Measurements from ENCODE around the gene R3HDM2. TPM values are rescaled to one million over a fixed set of nuclear protein-coding genes. Genes with fewer than 3 reads are reported as not detected.

The R3HDM2 gene
- total RNA-seq, 2 donors from 2014 or later = 82.7 to 116 TPM

DNA sequence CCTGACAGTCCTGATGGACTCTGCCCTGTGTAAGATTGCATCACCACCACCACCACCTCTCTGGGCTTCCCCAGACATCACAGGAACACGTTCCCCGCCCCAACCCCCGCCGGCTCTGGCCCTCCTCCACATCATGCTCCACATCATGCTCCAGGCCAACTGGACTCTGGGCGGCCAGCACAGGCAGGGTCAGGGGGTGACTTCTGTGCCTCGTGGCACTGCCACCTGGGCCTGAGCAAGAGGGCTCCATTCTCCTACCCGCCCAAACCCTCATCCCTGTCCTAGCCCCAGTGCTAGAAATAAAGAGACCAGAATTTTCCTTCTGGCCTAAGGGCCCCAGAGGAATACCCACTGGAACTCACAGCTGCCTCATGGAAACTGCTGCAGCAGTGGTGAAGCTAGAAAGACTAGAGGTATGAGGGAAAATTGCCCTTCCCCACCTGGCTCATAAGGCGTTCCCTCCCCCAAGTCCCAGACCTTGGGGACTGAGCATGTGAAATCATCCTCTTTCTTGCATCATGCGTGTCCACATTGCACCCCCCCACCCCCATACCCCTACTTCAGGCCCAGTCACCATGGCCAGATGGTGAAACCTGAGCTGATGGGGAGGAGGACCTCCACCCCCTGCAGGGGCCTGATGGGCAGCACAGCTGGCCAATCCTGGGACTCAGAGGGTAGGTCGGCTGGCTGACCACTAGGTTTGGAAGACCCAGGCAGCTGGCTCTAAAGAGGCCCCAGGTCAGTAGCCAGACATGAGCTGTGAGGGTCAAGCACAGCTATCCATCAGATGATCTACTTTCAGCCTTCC, 23.9 kb upstream of the R3HDM2 start, which contains the start of gene INHBE:
Gene INHBE, plus strand, starts transcription at position 742 of the 808 bp plus-strand sequence. CDS start 230 bp downstream, outside the sequence.
- no peaks in the 10 kb centered on the region for H3K9me3 ChIP-seq (ENCODE audit: control insufficient read depth, low read length)
- DNase-seq = peak; percentile 97
- WGBS, 2 experiments (ENCODE audit: insufficient coverage in 1 of 2, insufficient read length in 1 of 2) = 63 to 71% methylated on average over 3 to 10 of the region's 10 CpGs
- H3K4me3 ChIP-seq (ENCODE audit: low read length) = no peak within 1 kb of the TSS
- peak within 1 kb of the TSS; percentile 72 for H3K27ac Mint-ChIP-seq
- TF ChIP-seq, protein P1, sequence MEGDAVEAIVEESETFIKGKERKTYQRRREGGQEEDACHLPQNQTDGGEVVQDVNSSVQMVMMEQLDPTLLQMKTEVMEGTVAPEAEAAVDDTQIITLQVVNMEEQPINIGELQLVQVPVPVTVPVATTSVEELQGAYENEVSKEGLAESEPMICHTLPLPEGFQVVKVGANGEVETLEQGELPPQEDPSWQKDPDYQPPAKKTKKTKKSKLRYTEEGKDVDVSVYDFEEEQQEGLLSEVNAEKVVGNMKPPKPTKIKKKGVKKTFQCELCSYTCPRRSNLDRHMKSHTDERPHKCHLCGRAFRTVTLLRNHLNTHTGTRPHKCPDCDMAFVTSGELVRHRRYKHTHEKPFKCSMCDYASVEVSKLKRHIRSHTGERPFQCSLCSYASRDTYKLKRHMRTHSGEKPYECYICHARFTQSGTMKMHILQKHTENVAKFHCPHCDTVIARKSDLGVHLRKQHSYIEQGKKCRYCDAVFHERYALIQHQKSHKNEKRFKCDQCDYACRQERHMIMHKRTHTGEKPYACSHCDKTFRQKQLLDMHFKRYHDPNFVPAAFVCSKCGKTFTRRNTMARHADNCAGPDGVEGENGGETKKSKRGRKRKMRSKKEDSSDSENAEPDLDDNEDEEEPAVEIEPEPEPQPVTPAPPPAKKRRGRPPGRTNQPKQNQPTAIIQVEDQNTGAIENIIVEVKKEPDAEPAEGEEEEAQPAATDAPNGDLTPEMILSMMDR (conservative IDR thresholded peaks at IDR 0.05) = no peak
- no peaks in the 10 kb centered on the region for H3K4me1 ChIP-seq (ENCODE audit: control insufficient read depth, insufficient read depth, low read length)
- H3K9ac ChIP-seq (ENCODE audit: extremely low read depth, low read length, poor library complexity, severe bottlenecking) = no peak within 1 kb of the TSS
- peak within 1 kb of the TSS; percentile 86 for H3K27ac ChIP-seq (ENCODE audit: low read depth, low read length)
- peaks cover 8% of the 10 kb centered on the region for H3K27me3 Mint-ChIP-seq (ENCODE audit: insufficient read depth)
- H3K27me3 ChIP-seq (ENCODE audit: control insufficient read depth, insufficient read depth, low read length, poor library complexity, severe bottlenecking) = no peaks in the 10 kb centered on the region
- peaks cover 24% of the 10 kb centered on the region for H3K4me1 Mint-ChIP-seq
- H3K36me3 ChIP-seq (ENCODE audit: control insufficient read depth, insufficient read depth, low read length) = no peaks in the 10 kb centered on the region
- no peaks in the 10 kb centered on the region for H3K9me3 Mint-ChIP-seq
- H3K36me3 Mint-ChIP-seq (ENCODE audit: low read depth) = no peaks in the 10 kb centered on the region
- peak within 1 kb of the TSS; percentile 35 for H3K4me3 Mint-ChIP-seq

DNA sequence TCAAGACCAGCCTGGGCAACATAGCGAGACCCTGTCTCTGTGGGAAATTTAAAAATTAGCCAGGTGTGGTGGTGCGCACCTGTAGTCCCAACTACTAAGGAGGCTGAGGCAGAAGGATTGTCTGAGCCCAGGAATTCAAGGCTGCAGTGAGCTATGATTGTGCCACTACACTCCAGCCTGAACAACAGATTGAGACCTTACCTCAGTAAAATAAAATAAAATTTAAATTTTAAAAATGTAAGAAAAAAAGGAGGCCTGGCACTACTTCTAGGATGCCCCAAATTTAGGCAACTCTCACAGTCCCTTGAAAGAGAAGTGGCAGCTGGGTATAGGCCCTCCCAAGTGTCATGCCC, 23.3 kb upstream of the R3HDM2 start:
- Histone ChIP-seq H3K27me3 (ENCODE audit: control insufficient read depth, insufficient read depth, low read length, poor library complexity, severe bottlenecking) (no peaks in the 10 kb centered on the region), H3K4me1 (ENCODE audit: control insufficient read depth, insufficient read depth, low read length) (no peaks in the 10 kb centered on the region), H3K27ac (ENCODE audit: low read depth, low read length) (no peak overlapping the region), H3K36me3 (ENCODE audit: control insufficient read depth, insufficient read depth, low read length) (no peaks in the 10 kb centered on the region), H3K9ac (ENCODE audit: extremely low read depth, low read length, poor library complexity, severe bottlenecking) (no peak overlapping the region), H3K4me3 (ENCODE audit: low read length) (no peak overlapping the region), H3K9me3 (ENCODE audit: control insufficient read depth, low read length) (no peaks in the 10 kb centered on the region)
- H3K4me3 Mint-ChIP-seq = no peak overlapping the region
- H3K9me3 Mint-ChIP-seq = no peaks in the 10 kb centered on the region
- TF ChIP-seq, protein P1 (conservative IDR thresholded peaks at IDR 0.05) = no peak
- H3K36me3 Mint-ChIP-seq (ENCODE audit: low read depth) = no peaks in the 10 kb centered on the region
- peaks cover 8% of the 10 kb centered on the region for H3K27me3 Mint-ChIP-seq (ENCODE audit: insufficient read depth)
- H3K4me1 Mint-ChIP-seq = peaks cover 24% of the 10 kb centered on the region
- peak overlapping the region; percentile 55 for H3K27ac Mint-ChIP-seq
- 86 to 100% methylated on average over 2 of the region's 2 CpGs for WGBS, 2 experiments (ENCODE audit: insufficient coverage in 1 of 2, insufficient read length in 1 of 2)
- no peak for DNase-seq

DNA sequence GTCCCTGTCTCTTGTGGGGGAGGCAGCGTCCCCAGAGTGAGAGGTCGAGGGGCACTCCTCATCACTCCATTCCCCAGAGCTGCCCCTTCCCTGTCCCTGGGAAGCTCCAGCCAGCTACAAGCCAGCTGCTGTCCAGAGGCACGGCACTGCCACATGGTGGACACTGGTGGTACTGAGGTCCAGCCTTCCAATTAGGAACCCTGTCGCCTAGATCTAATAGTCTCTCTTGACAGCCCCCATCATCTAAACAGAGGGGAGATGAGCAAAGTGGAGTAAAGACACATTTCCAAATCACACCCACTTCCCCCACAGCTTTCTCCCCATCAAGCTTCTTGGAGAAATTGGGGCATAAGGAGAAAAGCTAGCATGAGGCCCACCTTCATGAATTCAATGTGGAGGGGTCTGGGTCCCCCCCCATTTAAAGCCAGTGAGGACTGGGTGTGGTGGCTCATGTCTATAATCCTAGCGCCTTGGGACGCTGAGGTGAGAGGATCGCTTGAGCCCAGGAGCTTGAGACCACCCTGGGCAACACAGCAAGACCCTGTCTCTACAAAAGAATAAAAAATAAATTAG, 22.2 kb upstream of the R3HDM2 start:
- no peak overlapping the region for H3K9ac ChIP-seq (ENCODE audit: extremely low read depth, low read length, poor library complexity, severe bottlenecking)
- no peak overlapping the region for H3K27ac ChIP-seq (ENCODE audit: low read depth, low read length)
- no peaks in the 10 kb centered on the region for H3K27me3 ChIP-seq (ENCODE audit: control insufficient read depth, insufficient read depth, low read length, poor library complexity, severe bottlenecking)
- H3K4me1 ChIP-seq (ENCODE audit: control insufficient read depth, insufficient read depth, low read length) = no peaks in the 10 kb centered on the region
- no peak overlapping the region for H3K4me3 ChIP-seq (ENCODE audit: low read length)
- H3K36me3 Mint-ChIP-seq (ENCODE audit: low read depth) = no peaks in the 10 kb centered on the region
- peaks cover 20% of the 10 kb centered on the region for H3K4me1 Mint-ChIP-seq
- 20 to 40% methylated on average over 2 to 7 of the region's 7 CpGs for WGBS, 2 experiments (ENCODE audit: insufficient coverage in 1 of 2, insufficient read length in 1 of 2)
- no peaks in the 10 kb centered on the region for H3K9me3 Mint-ChIP-seq
- TF ChIP-seq, protein P1 (conservative IDR thresholded peaks at IDR 0.05) = peak; percentile 92
- peak; percentile 99 for DNase-seq
- no peak overlapping the region for H3K27ac Mint-ChIP-seq
- no peak overlapping the region for H3K4me3 Mint-ChIP-seq
- peaks cover 8% of the 10 kb centered on the region for H3K27me3 Mint-ChIP-seq (ENCODE audit: insufficient read depth)
- H3K9me3 ChIP-seq (ENCODE audit: control insufficient read depth, low read length) = no peaks in the 10 kb centered on the region
- no peaks in the 10 kb centered on the region for H3K36me3 ChIP-seq (ENCODE audit: control insufficient read depth, insufficient read depth, low read length)
